Testis (tissue), 2 donors: ENCODE data around the gene LRRTM3.

Source experiments
- CTCF ChIP-seq, 3 experiments: fragments of 450-650 bp in 2 of 3; fragments of 200-600 bp in 1 of 3; sonication (generic) in 1 of 3; IDR thresholded peaks; one replicate each; pipeline ENCODE4 v1.5.1; 2016 to 2019; ENCODE audit warnings: antibody characterized with exemption in 3 of 3, mild to moderate bottlenecking in 2 of 3, moderate library complexity in 1 of 3
- POLR2A ChIP-seq: fragments of 450-650 bp; IDR thresholded peaks from one replicate; pipeline ENCODE4 v1.6.1; 2017; ENCODE audit warnings: antibody characterized with exemption, mild to moderate bottlenecking, moderate library complexity

- no peak for TF ChIP-seq CTCF (IDR thresholded peaks at IDR 0.05)
- TF ChIP-seq POLR2A, result no peak
Observed at GRCh38 chr10:66919248-66919647, 6.6 kb upstream of the LRRTM3 start.
